GM20000 (cell line): ENCODE results near the gene SERPINA12.
"Not testable (repeated sequence)": the region's sequence is repeated elsewhere in the genome, so short reads cannot be mapped to it uniquely, and the experiment has no call there.

Experiments
- DNase-seq: peaks from one replicate; pipeline ENCODE4 v3.0.0; 2012; ENCODE audit warnings: low spot score
- TF ChIP-seq, protein P1 (sequence below): IDR thresholded peaks from 2 replicates; pipeline ENCODE4 v1.5.1; 2012; ENCODE audit warnings: mild to moderate bottlenecking, control low read depth; ENCODE audit errors: extremely low read depth, missing control alignments

Gene SERPINA12

DNA sequence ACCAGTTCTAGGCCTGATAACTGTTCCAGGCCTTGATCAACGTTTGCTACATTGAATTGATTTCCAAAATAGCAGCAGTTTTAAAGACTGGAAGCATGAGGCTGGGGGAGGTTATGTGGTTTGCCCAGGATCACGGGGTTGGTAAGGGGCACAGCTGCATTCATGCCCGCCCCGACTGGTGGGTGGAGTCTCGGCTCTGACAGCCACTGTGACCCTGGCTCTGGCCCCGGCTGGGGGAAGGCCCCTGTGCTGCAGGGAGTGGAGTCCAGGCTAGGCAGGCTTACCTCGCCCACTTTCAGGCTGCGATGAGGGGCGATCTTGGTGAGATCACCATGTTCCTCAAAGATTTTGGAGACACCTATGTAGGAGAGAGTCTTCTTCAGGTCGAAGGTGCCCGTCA is 19.9 kb downstream of the SERPINA12 start:
- DNase-seq = no peak
- TF ChIP-seq, protein P1, sequence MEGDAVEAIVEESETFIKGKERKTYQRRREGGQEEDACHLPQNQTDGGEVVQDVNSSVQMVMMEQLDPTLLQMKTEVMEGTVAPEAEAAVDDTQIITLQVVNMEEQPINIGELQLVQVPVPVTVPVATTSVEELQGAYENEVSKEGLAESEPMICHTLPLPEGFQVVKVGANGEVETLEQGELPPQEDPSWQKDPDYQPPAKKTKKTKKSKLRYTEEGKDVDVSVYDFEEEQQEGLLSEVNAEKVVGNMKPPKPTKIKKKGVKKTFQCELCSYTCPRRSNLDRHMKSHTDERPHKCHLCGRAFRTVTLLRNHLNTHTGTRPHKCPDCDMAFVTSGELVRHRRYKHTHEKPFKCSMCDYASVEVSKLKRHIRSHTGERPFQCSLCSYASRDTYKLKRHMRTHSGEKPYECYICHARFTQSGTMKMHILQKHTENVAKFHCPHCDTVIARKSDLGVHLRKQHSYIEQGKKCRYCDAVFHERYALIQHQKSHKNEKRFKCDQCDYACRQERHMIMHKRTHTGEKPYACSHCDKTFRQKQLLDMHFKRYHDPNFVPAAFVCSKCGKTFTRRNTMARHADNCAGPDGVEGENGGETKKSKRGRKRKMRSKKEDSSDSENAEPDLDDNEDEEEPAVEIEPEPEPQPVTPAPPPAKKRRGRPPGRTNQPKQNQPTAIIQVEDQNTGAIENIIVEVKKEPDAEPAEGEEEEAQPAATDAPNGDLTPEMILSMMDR = no peak

- TF ChIP-seq, protein P1 = no peak
- no peak for DNase-seq
Observed at GRCh38 chr14:94486883-94487282, 22.4 kb downstream of the SERPINA12 start.

DNA sequence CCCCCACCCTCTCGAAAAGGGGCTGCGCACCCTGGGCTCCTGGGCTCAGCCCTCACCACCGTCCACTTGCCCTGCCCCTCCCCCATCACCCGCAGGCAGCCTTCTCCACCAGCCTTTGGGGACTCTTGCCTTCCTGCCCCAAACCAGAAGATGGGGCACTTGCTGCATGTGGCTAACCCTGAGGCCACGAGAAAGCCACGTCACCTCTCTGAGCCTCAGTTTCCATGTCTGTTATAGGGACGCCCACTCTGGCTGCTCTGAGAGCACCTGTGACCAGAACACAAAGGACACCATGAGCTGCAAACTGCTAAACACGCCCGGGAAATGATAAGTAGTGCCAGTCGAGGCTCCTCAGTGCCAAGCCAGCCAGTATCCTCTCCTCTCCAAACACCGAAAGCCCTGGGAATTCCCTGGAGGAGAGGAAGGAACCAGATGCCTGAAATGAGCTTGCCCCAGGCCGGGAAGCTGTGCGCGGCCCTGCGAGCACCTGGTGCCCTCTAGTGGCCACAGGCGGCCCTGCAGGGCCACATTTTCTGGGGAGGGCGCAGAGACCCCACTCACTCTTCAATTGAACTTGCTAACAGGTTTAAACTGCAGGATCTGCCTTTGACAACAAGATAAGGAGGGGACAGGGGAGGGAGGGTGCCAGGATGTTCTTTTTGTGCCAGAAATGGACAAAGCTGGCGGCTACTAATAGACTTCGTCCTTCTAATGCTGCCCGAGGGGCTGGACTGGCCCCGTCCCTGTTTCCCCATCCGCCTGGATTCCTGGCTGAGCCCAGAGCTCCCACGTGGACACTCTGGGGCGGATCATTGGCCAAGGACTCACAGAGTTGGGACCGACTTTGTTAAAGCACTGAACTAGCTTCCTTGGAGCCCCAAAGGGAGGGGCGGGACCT is 23.1 kb downstream of the SERPINA12 start:
- TF ChIP-seq, protein P1 = peak; percentile 97
- peak; percentile 73 for DNase-seq

DNA sequence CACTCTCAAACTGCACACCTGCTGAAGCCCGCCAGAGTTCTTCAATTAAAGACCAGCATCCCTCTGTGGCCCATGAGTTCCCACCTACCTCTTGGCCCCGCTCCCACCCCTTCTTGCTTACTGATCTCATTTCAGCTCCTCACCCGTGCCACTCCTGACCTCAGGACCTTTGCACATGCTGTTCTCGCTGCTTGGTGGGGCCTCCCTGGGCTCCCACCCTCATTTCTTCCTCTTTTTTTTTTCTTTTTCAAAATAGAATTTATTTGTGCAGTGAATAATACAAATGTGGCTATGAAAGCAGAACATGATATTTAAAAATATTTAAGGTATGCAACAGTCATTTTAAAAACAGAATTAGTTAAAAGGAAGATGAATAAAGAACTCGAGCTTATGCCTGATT is 24.8 kb downstream of the SERPINA12 start:
- no peak for DNase-seq
- TF ChIP-seq, protein P1 = no peak

DNA sequence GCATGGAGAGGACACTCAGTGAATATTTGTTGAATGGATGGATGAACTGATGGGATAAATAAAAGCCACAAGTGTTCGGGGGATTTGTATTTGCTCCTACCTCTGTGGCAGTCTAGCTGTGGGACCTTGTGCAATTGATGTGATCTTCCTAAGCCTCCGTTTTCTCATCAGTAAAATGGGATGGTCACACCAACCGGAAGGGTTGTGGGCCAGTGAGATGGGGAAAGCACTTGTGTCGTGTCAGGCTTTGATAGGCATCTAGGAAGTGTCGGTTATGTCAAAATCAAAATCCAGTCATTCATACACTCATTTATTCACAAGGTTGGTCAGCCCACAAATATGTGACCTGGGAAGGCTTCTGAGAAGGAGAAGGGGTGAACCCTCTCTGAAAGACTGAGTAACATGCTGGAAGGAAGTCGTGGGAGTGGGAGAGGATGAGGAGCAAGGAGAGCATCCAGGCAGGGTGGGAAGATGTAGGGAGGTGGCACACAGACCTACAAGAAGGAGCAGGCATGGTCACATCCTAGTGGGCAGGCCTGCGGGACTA is 25.5 kb downstream of the SERPINA12 start:
- TF ChIP-seq, protein P1 = no peak

DNA sequence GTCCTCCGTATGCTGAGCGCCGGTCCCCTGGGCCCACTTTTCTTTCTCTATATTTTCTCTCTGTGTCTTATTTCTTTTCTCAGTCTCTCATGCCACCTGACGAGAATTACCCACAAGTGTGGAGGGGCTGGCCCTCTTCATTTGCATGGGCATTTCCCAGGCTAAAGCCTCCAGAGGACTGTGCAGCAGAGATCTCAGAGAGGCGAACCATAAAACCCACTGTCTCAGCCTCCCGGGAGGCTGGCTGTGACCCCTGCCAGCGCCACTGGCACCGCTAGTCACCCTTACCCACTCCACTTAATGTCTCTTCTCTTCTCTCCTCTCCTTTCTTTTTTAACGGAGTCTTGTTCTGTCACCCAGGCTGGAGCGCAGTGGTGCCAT is 26.2 kb downstream of the SERPINA12 start:
- DNase-seq = no peak
- TF ChIP-seq, protein P1 = no peak

More for the DNA sequence above, 25.5 kb downstream of the SERPINA12 start:
- no peak for DNase-seq

GRCh38 chr14:94482132-94483070 is 26.9 kb downstream of the SERPINA12 start:
- DNase-seq = not testable (repeated sequence)
